Renal pelvis (tissue), 12 donors: Measurements from ENCODE around the gene HYAL3. TPM values are rescaled to one million over a fixed set of nuclear protein-coding genes. Genes with fewer than 3 reads are reported as not detected.

Experiments used
- DNase-seq: peaks from one replicate; pipeline ENCODE4 v3.0.0-alpha.2; 2013
- long read RNA-seq, 16 experiments: transcript quantifications; one replicate each; lab custom pipeline, GENCODE V29; 2026
- polyA plus RNA-seq, 3 donors: library from polyadenylated mRNA; unstranded; fragments of 120-200 nt; gene quantifications; one replicate each; pipeline ENCODE4 v1.2.1, GENCODE V29; 2013; ENCODE audit not compliant: insufficient read length in 3 of 3

Gene HYAL3, protein sequence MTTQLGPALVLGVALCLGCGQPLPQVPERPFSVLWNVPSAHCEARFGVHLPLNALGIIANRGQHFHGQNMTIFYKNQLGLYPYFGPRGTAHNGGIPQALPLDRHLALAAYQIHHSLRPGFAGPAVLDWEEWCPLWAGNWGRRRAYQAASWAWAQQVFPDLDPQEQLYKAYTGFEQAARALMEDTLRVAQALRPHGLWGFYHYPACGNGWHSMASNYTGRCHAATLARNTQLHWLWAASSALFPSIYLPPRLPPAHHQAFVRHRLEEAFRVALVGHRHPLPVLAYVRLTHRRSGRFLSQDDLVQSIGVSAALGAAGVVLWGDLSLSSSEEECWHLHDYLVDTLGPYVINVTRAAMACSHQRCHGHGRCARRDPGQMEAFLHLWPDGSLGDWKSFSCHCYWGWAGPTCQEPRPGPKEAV
- polyA plus RNA-seq = 1 to 10 TPM; 3.9 to 5.7 (median 4.0) TPM
- long read RNA-seq, donor 1, partial matches to known transcripts = 0 of 1 reads
- long read RNA-seq, donor 1, other reads (novel, unspliced or antisense) = 0 of 1 reads
- long read RNA-seq, donor 2, partial matches to known transcripts = 0 of 1 reads
- long read RNA-seq, donor 2, other reads (novel, unspliced or antisense) = 0 of 1 reads
- long read RNA-seq, donor 3, partial matches to known transcripts = 0 of 1 reads
- long read RNA-seq, donor 3, other reads (novel, unspliced or antisense) = 0 of 1 reads
- long read RNA-seq, donor 4, partial matches to known transcripts = 0 of 1 reads
- long read RNA-seq, donor 4, other reads (novel, unspliced or antisense) = 0 of 1 reads
- long read RNA-seq, donor 5, partial matches to known transcripts = 0 of 1 reads
- long read RNA-seq, donor 5, other reads (novel, unspliced or antisense) = 0 of 1 reads
- long read RNA-seq, donor 6, partial matches to known transcripts = 0 of 1 reads
- long read RNA-seq, donor 6, other reads (novel, unspliced or antisense) = 0 of 1 reads
- long read RNA-seq, donor 7, partial matches to known transcripts = 0 of 3 reads
- long read RNA-seq, donor 7, other reads (novel, unspliced or antisense) = 0 of 3 reads
- long read RNA-seq, donor 8 = 0 reads
- long read RNA-seq, donor 9, partial matches to known transcripts = 0 of 2 reads
- long read RNA-seq, donor 9, other reads (novel, unspliced or antisense) = 0 of 2 reads
- long read RNA-seq, donor 10 = 0 reads
- long read RNA-seq, donor 11 = 0 reads
- long read RNA-seq, donor 12, partial matches to known transcripts = 0 of 2 reads
- long read RNA-seq, donor 12, other reads (novel, unspliced or antisense) = 0 of 2 reads
- long read RNA-seq, donor 13 = 0 reads
- long read RNA-seq, donor 14 = 0 reads
- long read RNA-seq, donor 15, partial matches to known transcripts = 0 of 2 reads
- long read RNA-seq, donor 15, other reads (novel, unspliced or antisense) = 0 of 2 reads
- long read RNA-seq, donor 16 = 0 reads

DNA sequence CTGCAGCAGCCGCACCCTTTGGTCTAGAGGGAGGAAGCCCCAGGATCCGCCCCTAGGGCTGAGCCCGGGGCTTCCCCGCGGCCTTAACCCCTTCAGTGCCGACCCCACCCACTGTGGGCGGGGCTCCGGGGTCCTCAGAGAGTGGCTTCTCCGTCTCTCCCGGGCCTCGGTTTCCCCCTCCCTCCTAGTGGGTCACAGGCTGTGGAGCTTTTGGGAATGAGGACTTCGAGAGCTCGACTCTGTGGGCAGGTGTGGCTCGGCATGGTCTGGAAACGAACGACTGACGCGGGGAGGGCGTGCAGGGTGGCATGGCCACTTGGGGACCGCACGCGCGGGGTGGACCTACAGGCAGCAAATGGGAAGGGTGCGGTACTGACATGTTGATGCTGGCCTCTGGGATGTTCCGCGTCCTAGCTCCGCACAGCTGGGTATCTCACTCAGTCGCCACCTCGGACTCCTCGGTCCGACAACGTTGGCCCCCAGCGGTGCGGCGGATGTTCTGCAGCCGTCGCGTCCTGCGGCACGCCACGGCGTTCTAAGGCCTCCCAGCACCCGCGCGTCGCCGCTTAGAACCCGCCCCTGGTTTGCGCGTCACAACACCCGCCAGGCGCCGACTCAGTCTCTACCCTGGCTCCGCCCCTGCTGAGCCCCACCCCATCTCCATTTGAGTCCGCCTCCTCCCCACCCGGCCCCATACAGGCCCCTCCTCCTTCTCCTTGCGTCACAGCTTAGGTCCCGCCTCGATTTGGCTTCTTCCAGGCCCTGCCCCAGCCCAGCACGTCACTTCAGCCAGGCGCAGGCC is at the start of gene HYAL3, which contains the start of gene NAA80:
TSS of gene HYAL3 (minus strand) at position 570 of the 802 bp plus-strand sequence. CDS start 3,803 bp downstream, outside the sequence.
TSS of gene NAA80 (minus strand) at position 570 of the 802 bp plus-strand sequence. CDS start 1,942 bp downstream, outside the sequence.
- DNase-seq = peak; percentile 99

DNA sequence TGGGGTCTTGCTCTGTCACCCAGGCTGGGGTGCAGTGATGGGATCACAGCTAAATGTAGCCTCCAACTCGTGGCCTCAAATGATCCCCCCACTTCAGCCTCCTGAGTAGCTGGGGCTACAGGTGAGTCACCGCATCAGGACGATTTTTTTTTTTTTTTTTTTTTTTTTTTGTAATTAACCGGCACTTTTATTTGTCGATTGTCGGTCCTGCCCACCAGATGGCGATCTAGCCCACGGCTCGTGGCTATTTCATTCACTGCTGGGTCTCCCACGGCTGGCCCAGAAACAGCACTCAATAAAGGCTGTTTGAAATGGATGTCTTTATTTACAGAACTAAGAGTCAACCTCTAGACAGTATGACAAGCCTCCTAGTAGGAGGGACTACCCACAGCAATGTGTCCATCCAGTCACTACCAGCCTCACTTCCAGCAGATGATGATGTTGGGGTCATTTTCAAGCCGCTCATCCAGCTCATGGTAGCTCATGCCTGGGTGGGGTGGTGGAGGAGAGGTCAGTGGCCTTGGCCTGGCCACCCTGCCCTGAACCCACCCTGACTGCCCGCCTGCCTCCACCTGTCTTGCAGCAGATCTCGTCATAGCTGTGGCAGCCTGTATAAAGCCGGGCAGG is 48.1 kb upstream of the HYAL3 start:
- DNase-seq = no peak

DNA sequence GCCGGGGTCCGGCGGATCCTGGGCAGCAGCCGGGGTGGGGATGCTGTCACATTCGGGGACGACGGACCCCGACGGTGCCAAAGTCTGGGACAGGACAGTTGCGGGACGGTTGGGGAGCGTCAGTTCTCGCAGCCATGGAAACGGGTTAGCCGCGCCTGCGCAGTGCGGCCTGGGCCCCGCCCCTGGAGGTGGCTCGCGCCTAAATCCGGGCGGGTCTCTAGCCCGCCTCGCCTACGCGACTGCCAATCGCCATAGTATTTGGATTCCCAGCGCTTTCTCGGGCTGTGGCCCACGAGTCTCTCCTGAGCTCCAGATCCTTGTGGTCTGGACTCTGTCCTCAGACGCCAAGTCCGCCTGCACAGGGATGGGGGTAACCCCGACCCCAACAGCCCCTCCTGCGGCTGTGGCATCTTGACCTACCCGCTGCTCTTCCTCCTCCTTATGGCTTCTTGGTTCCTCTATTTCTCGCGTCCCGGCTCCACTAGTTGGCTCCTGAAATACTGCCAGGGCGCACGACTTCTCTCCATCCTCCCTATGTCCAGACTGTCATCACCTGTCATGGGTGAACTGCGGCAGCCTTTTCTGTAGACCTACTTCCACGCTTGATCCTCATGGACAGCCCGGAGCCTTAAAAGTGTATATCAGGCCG is 46.5 kb upstream of the HYAL3 start, which contains the start of gene ZMYND10:
TSS of gene ZMYND10 (minus strand) at position 147 of the 649 bp plus-strand sequence. CDS start 153 bp downstream, outside the sequence.
- DNase-seq = no peak

DNA sequence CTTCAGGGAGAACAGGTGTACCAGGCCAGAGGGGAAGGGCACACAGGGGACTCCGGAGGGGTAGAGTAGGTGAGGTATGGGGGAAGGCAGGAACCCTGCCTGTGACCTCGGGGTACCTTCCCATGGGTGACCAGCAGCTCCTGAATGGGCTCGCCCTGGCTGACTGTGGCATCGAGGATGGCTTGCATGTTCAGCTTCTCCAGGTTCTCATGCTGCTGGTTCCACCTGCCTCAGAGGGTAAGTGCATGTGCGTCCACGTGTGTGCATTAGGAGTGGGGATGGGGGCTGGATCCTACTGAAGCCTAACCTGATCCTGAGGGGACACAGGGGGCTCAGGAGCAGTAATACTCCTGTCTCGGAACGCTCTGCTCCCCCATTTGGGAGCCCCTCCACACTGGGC is 45.8 kb upstream of the HYAL3 start:
- no peak for DNase-seq

DNA sequence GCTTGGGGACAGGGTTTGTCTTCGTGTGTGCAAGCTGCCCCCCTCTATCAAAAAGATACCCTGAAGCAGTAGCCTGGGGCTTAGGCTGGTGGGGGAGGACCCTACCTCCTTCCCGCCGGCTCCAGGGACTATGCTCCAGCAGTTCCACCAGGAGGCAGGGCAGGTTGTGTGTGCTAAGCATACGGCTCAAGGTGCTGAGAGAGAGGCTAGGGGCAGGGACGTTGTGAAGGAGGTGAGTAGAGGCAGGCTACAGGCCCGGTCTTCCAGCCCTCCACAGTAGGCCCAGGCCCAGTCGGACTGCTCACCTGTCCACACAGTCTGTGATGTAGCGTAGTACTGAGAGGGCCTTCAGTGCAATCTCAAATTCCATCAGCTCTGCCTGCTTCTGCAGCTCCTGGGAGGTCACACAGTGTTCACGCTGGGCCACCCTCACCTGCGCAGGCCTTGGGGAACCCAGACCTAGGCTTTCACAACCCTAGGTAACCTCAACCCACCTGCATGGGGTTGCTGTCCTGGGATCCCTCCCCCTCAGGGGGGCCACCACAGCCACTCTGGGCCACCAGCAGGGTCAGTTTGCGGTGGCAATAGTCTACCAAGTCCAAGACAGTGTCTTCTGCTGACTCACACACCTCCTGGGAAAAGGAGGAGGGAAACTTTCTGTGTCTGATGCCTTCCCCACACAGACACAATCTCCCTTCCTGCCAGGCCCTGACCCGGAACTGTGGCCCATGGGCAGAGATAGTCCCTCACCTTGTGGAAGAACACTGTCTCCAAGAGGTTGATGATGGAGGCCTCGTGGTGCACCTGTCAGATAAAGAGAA is 43.8 kb upstream of the HYAL3 start:
- no peak for DNase-seq

DNA sequence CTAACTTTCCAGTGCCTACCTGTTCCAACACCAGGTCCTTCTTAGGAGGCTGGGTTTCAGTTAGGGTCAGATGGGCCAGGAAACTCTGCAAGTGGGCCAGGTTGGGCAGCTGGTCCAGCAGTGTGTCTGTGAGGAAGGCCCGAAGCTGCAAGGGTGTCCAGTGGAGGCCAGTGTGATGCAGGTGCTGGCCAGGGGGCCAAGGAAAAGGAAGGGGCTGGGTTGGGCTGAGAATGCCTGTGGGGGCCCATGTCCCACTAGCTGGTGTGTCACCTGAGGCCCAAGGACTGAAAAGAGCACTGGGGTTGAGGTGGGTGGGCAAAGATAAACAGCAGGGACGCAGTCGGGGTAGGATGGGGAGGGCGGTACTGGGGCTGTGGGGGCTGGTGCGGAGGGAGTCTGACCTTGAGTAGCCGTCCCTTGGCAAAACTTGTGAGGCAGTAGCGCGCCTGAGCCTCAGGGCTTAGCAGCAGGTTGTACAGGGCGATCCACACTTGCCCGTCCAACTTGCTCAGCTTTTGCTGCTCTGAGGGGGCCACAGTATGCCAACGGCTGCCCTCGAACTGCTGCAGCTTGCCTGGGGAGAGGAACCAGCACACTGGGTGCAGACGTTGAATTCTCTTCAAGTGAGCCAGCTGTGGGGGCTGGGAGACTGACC is 42.9 kb upstream of the HYAL3 start:
- DNase-seq = no peak

DNA sequence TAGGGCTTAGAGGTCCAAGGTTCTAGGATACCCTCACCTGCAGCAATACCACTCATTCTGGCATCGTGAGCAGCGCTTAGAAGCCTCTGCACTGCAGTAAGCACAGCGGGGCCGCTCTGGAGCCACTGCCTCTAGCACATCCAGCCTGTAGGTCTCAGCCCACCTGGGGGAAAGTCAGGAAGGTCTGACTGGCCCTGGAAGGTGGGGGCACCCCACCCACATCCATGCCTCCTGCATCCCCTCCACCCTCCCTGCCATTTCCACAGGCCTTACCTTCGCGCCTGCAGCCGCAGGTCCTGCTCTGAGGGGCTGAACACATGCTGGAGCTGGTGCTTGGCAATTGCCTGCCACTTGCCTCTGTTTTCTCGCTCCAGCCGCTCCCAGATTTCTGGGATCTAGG is 42.3 kb upstream of the HYAL3 start:
- DNase-seq = no peak

DNA sequence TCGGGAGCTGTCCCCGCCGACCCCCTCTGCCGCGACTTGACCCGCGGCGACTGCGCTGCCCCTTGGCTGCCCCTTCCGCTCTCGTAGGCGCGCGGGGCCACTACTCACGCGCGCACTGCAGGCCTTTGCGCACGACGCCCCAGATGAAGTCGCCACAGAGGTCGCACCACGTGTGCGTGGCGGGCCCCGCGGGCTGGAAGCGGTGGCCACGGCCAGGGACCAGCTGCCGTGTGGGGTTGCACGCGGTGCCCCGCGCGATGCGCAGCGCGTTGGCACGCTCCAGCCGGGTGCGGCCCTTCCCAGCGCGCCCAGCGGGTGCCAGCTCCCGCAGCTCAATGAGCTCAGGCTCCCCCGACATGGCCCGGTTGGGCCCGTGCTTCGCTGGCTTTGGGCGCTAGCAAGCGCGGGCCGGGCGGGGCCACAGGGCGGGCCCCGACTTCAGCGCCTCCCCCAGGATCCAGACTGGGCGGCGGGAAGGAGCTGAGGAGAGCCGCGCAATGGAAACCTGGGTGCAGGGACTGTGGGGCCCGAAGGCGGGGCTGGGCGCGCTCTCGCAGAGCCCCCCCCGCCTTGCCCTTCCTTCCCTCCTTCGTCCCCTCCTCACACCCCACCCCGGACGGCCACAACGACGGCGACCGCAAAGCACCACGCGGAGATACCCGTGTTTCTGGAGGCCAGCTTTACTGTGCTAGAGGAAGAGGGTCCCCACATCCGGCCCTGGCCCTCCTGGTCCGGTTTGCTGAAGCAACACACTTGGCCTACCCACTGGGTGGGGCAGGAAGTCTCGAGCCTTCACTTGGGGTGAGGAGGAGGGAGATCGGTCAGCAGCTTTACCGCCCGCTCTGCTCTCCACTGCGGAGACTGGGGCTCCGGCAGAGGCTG is 41.5 kb upstream of the HYAL3 start, which contains the start of gene RASSF1:
TSS of gene RASSF1 (minus strand) at position 389 of the 882 bp plus-strand sequence. CDS start at position 358, 31 bp downstream.
- DNase-seq = peak; percentile 42

DNA sequence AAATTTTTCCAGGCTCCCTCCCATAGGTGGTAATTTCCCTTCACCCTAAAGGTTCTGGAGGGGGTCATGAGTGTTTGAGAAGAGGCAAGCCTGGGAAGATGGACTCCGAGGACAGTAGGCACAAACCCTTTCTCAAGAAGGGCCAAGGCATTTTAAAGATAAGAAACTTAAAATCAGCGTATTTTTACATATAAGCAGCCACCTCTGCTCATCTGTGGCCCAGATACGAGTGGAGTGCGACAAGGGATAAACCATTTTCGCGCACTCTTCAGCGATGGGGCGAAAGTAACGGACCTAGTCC is 40.9 kb upstream of the HYAL3 start:
- no peak for DNase-seq

DNA sequence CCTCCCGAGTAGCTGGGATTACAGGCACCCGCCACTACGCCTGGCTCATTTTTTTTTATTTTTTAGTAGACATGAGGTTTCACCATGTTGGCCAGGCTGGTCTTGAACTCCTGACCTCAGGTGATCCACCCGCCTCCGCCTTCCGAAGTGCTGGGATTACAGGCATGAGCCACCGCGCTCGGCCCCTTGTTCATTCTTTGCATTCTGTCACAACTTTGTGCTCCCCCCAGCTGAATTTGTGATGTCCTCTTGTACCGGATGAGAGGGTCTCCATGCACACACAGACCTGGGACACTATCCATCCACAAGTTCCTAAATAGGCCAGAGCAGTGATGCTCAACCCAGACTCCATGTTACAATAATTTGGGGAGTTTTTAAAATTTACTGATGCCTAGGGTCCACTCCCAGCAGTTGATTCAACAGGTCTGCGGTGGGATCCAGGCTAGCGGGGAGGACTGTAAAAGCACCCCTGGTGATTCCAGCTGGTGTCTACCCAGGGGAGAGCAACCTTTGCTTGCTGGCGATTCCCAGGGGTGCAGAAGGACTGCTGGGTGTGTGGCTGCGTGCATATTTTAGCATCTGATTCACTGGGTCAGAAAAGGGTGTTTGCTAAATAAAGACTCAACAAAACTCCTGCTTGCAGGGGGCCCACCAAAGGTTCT is 40.4 kb upstream of the HYAL3 start:
- DNase-seq = no peak

DNA sequence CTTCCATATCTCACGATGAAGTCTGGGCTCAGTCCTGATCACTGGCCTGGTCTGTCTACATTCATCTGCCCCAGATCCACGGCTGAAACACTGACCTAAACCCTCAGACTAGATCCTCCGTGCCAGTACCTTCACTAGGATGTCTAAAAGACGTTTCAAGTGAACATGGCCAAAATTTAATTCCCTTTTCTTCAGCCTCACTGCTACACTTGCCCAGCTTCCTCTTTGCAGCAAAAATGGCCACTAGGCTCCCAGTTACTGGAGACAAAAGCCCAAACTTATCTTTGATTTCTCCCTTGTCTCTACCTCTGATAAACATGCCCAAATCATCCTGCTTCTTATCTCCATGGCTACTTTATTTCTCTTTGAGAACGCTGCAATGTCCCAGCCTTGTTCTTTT is 39.8 kb upstream of the HYAL3 start:
- DNase-seq = no peak

DNA sequence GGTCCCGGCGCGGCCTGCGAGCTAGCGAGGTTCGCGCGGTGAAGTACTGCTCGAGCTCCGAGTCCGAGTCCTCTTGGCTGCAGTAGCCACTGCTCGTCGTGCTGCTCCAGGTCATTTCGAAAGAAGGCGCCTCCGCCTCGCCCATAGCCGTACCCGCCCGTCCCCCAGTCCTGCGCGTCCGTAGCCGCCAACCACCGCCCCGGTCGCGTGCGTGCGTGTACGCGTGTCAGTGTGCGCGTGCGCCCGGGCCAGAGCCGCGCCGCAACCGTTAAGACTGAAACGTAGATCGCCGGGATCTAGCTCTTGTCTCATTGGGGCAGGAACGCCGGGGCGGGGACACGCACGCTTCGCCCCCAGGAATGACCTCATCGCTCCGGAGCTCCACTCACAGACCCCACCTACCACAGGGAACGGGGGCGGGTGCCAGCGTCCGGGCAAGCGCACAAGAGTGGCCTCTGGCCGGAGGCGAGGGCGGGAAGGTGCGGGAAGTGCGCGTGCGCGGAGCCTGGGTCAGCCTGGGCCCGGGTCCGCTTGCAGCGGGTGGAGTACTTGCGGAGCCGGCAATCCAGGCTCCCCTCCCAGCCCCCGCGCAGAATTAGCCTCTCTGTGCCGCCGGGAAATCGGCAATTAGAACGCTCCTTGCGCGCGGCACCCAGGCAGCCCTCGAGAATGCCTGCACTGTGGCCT is 38.1 kb upstream of the HYAL3 start:
- peak; percentile 98 for DNase-seq

DNA sequence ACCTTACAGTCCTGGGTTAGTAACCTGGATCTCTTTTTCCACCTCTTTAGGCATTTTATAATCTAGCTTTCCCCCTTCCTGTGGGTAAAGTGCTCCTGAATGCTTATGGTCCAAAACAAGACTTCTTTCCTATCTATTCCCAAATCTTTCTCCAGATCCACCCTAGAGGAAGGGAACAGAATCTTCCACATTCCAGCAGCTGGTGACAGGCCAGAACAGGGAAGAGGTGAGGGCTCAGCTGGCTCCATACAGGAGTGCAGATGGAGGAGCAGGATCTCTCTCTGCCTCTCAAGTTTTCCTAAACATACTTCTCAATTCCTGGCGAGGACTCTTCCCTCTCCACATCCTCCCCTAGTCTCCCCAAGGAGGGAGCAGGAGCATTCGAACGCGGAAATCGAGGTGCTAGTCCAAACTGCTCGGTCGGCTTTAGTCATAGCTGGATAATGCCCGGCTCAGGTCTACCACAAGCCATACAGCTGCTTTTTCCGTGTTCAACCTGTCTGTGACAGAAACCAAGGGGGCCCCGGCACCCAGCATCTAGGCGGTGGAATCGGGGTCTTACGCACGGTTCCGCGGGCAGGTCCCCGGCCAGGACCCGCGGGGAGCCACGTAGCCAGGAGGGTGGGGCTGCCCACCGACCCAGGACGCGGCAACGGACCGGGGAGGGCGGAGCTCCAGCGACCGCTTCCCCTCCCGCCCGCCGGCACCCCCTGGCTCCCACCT is 37.4 kb upstream of the HYAL3 start:
- DNase-seq = no peak

DNA sequence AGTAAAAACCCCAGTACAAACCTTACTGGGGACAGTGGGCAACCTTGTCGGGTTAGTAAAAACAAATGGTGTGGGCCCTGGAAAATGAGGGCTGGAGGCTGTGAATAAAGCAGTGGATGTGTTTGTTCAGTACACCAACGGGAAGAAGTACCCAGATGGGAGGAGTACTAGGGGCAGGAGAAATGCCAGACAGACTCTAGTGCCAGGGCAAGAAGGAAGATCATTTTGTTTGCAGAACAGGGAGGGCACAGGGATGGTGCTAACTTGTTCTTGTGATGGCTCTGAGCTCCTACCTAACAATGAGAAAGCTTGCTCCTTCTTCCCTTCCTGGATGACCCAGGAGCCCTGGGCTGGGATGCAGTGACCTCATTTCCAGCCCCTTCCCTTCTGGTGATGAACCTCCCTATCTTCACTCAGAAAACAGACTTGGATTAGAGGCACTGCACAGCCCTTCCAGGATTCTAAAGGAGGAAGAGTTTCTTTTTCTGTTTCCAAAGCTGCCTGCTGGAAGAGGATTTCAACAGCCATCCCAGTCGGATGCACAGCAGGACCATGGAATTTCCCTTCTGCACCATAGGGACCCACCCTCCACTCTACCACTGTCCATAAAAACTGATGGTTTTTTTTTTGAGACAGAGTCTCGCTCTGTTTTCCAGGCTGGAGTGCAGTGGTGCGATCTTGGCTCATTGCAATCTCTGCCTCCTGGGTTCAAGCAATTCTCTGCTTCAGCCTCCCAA is 35.3 kb upstream of the HYAL3 start:
- no peak for DNase-seq
